Pulmonary artery endothelial cell (primary cell): ENCODE data around the gene ZNF629. TPM values are rescaled to one million over a fixed set of nuclear protein-coding genes. Genes with fewer than 3 reads are reported as not detected.

ENCODE experiments used
- DNase-seq: peaks from one replicate; pipeline ENCODE4 v3.0.0-alpha.2; 2011; ENCODE audit warnings: low read depth, low spot score
- total RNA-seq: library from RNA; depleted of rRNA; stranded (reverse); fragments of >200 nt; gene quantifications from 2 replicates; pipeline ENCODE4 v1.2.3, GENCODE V29; 2014

Gene ZNF629
- total RNA-seq, 1 donor from 2014 or later: 7.8 TPM

DNA sequence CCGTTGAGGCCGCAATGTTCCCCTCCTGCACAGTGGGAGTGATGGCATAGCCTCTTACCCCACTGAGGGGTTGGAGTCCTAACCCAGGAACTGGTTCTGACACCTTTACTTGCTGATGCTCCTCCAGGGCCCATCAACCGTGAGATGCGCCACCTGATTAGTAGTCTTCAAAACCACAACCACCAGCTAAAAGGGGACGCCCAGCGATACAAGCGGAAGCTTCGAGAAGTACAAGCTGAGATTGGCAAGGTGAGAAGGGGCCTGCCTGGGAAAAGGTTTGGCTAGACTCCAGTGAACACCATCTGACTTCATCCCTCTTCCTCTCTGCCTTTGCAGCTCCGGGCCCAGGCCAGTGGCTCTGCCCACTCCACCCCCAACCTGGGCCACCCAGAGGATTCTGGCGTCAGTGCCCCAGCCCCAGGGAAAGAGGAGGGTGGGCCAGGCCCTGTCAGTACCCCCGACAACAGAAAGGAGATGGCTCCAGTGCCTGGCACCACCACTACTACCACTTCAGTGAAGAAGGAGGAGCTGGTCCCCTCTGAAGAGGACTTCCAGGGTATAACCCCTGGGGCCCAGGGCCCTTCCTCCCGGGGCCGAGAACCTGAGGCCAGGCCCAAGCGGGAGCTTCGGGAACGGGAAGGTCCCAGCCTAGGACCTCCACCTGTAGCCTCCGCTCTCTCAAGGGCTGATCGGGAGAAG is 19.1 kb downstream of the ZNF629 start:
- DNase-seq: no peak

GRCh38 chr16:30766933-30767284 is 20.1 kb downstream of the ZNF629 start:
- DNase-seq: no peak

DNA sequence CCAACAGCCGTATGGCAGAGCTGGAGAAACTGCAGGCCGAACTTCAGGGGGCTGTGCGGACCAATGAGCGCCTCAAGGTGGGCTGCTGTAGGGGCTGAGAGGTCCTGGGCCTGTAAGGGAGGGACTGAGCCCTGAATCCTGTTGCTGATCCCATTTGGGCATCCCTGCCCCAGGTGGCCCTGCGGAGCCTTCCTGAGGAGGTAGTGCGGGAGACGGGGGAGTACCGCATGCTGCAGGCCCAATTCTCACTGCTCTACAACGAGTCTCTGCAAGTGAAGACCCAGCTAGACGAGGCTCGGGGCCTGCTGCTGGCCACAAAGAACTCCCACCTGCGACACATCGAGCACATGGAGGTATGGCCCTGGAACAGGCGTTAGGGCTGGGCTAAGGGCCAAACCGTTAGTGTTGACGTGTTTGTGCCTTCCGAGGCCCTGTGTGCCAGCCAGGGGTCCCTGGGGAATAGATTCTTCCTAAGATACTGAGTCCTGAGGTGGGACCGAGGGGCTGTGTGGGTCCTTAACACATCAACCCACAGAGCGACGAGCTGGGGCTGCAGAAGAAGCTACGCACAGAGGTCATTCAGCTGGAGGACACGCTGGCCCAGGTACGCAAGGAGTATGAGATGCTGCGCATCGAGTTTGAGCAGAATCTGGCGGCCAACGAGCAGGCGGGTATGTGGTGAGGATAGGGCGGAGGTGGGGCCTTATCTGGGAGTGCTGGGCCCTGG is 20.6 kb downstream of the ZNF629 start:
- no peak for DNase-seq

DNA sequence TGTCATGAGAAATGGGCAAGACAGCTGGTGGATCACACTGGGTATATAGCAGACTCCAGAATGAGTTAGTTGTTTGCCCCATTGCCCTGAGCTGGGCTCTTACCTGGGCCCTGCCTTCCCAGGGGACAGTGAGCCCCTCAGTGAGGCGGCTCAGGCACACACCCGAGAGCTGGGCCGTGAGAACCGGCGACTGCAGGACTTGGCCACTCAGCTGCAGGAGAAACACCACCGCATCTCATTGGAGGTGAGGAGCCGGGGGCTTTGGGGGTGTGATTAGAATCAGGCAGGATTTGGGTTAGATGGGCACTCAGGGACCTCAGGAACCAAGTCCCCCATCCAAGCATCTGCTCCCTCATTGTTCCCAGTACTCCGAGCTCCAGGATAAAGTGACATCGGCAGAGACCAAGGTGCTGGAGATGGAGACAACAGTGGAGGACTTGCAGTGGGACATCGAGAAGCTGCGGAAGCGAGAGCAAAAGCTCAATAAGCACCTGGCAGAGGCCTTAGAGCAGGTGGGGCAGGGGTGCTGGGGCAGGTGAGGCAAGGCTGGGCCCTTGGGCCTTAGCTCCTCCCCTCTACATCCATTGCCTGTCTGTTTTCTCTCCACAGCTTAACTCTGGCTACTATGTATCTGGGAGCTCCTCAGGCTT is 22.1 kb downstream of the ZNF629 start:
- DNase-seq: no peak

- DNase-seq: no peak
Observed at GRCh38 chr16:30764086-30764485, 22.9 kb downstream of the ZNF629 start.

DNA sequence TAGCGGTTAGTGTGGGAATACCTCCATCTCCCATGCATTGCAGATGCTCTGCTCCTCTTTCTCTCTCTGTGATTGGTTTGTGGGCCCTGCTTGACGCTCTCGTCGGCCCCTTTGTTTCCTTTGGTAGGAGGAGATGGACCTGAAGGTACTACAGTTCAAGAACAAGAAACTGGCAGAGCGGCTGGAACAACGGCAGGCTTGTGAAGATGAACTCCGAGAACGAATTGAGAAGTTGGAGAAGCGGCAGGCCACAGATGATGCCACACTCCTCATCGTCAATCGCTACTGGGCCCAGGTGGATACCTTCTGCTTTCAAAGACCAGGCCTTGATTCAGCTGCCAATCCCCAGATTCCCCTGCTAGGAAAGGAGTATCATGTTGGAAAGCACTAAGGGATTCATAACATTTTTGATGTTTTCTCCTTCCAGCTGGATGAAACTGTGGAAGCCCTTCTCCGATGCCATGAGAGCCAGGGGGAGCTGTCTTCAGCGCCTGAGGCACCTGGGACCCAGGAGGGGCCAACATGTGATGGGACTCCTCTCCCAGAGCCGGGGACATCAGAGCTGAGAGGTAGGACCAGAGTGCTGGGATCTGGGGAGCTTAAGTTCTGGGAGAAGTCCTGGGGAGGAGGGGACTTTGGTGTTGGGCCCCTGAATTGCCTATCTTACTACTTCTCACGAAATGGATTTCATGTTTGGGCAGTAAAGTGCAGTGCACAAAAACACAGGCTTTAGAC is 23.8 kb downstream of the ZNF629 start:
- DNase-seq: no peak

DNA sequence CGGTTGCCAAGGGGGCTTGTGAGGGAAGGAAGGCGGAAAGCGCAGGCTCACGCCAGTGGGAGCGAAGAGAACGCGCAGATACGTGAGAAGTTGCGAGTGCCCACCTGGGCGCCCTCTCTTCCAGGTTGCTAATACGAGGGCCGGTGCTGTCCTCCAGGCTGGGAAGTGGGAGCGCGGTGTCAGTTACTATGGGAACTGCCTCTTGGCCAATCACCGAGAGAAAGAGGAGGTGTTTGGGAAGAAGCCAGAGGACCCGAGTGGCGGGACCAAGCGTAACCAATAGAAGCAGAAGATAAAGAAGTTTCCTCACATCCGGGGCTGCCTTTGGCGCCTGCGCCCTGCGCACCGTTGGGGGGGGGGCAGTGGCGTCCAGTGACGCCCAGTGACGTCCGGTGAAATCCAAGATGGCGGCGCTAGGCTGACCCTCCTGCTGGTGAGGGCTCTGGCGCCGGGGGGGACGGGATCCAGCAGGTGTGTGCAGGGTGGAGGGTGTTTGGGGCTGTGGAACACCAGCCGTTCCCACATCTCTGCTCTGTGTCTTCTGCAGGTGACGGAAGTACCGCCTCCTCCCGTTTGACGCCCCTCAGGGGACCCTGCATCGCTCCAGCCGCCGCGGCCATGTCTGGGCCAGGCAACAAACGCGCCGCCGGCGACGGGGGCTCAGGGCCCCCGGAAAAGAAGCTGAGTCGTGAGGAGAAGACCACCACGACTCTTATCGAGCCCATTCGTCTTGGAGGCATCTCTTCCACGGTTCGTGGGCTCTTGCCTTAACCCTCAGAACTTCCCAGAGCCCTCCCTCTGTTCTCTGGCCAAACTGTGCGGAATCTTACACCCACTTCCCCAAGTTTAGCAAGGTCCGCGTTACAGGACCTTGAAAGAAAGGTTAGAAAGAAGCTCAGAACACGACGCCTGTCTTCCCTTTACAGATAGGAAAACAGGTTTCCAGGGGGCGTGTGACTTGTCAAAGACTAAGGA is 24.8 kb downstream of the ZNF629 start, which contains the start of the genes CFAP119 and RNF40:
Gene CFAP119 (minus strand): TSS at position 135 of the 975 bp plus-strand sequence. CDS start 314 bp downstream, outside the sequence.
Gene RNF40 (plus strand): TSS at position 395 of the 975 bp plus-strand sequence. CDS start 224 bp downstream, at position 619.
- peak; percentile 95 for DNase-seq

GRCh38 chr16:30761427-30761927 is 25.5 kb downstream of the ZNF629 start:
- DNase-seq: no peak

GRCh38 chr16:30760577-30761426 is 26.2 kb downstream of the ZNF629 start:
- DNase-seq: no peak

DNA sequence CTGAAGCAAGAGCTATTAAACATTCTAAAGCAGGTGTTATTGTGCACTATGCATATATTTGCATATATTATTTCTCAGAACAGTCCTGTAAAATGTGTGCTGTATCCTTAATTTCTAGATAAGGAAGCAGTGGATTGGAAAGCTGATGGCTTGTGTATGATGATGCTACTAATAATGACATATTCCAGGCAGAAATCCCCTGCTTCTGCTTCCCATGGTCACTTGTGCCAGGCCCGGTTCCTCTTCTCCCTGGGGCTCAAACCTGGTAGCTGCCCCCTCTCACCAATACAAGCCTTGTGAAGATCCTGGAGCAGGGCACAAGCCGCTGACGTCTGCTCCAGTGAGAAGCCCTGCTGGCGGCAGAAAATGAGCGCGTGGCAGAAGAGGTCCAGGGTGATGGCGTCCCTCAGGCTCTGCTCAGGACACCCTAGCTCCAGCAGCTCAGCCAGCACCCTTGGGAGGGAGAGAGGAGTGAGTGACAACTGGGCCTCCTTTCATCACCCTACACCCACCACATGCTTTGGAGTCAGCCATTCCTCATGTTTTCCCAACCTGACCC is 26.9 kb downstream of the ZNF629 start:
- no peak for DNase-seq

DNA sequence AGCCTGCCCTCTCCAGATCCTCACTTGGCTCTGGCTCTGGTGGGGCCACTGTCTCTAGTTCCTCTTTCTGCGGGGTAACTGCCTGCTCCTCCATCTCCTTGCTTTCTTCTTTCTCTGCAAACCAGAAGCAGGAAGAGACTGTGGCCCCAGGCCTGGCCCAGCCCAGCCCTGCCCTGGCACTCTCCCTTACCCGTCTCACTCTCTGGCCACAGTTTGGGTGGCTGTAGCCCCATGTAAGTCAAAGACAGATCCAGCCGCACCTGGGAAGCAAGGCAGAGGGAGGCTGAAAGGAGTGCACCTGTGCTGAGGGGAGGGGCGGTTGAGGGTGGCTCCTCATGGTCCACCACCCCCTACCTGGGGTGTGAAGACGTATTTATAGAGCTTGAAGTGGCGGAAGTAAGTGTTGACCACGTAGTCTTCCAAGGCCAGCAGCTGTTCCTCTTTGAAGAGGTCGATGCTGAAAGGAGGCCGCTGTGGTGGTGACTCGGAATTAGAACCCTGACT is 28.0 kb downstream of the ZNF629 start:
- DNase-seq: no peak

- DNase-seq: no peak
Observed at GRCh38 chr16:30757316-30757715, 29.7 kb downstream of the ZNF629 start.

GRCh38 chr16:30756781-30757100 is 30.3 kb downstream of the ZNF629 start:
- no peak for DNase-seq

- no peak for DNase-seq
Observed at GRCh38 chr16:30755955-30756780, 30.8 kb downstream of the ZNF629 start.

DNA sequence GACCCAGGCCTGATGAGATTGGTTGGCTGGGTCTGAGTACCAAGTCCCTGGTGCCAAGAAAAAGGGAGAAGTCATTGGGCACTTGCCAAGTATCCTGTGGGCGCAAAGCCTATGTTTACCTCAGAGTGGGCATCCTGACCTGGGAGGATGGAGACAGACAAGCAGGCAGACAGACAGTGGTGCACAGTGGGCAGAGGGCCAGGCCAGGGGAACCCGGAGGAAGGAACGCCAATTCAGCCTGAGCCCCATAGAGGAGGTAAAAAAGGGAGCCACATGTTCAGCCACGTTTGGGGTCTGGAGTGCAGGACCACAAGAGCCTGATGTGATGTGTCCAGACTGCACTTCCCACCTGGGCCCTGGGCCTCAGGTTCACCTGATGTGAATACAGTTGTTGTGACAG is 33.4 kb downstream of the ZNF629 start:
- DNase-seq: no peak

DNA sequence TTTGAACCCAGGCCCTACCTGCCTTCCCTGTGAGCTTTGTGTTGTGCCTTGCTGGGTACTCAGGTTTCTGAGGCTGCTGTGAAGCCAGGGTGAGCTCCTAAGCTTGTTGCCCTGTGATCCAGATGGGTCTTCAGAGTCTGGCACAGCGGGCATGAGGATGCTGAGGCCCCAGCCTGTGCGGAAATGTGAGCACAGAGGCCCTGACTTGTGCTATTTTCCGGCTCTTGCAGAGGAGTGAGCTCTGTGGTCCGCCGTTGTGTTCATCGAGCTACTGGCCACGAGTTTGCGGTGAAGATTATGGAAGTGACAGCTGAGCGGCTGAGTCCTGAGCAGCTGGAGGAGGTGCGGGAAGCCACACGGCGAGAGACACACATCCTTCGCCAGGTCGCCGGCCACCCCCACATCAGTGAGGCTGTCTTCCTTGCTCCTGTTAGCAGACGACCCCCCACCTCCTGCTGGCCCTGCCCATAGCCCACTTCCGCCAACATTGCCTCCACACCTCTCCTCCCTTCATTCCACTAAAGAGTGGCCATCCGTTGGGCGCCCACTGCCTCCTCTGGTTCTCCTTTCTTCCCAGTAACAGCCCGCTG is 36.0 kb downstream of the ZNF629 start:
- no peak for DNase-seq

DNA sequence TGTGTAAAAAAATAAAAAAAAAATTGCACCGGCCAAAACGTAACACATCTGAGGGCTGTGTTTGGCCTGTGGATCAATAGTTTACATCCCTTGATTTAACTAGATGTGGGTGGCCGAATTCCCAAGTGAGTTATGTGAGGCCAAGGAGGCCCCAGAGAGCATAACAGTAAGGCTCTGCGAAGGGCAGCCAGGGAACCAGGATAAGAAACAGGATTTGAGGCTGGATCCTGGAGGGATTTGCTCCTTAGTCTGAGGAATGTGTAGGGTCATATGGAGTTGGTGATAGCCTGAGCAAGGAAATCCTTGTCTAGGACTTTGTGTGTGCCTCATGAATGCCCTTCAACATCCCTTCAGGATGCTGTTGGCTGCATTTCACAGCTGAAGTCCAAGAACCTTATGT is 36.8 kb downstream of the ZNF629 start:
- DNase-seq: no peak
